MM.1S (cell line): Measurements from ENCODE around the gene CDC42BPA.

Source experiments
- EZH2 ChIP-seq: fragments of 300-600 bp; sonication (generic); optimal IDR thresholded peaks from 2 replicates; pipeline ENCODE3; 2017; ENCODE audit warnings: low read depth, mild to moderate bottlenecking, antibody characterized with exemption, low read length, mixed read lengths
- EZH2phosphoT487 ChIP-seq: fragments of 300-600 bp; sonication (generic); IDR thresholded peaks from 2 replicates; pipeline ENCODE4 v1.6.1; 2018; ENCODE audit warnings: antibody characterized with exemption, low read length
- TF ChIP-seq, protein P1 (sequence below): fragments of 300-600 bp; sonication (generic); IDR thresholded peaks from 2 replicates; pipeline ENCODE4 v1.5.1; 2016; ENCODE audit warnings: antibody characterized with exemption, low read length, mixed read lengths

DNA sequence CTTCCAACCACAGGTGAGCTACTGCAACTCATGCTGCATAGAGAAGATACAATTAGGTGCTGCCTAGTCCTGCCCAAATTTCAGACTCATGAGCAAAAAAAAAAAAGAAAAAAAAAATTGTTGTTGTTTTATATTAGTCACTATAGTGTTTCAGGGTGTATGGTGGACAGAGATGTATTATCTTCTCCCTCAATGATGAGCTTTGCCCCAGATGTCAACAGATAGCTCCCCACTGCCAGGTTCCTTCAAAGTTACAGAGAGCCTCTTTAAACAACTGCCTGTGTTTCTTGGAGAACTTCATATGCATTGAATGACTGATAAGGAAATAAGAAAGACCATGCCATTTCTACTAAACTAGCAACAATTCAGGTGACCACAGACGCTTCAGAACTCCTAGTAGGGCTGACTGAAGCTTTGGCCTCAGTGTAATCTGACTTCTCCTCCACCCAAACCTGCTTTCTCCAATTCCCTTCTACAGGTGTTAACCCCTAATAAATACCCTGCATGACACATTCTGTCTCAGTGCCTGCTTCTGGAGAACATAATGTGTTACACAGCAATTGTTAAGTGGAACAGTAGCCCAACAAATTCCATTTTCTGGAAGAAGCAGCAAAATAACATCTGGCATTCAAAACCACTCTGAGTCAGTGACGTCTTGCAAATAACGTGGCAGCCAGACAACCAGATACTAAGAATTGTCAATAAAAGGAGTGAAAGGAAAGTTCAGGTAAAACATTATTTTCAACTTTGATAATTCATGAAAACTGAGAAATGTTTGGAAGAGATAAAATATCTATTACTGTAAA lies 147.7 kb downstream of the CDC42BPA start:
- TF ChIP-seq EZH2phosphoT487 (no peak), EZH2 (no peak)
- TF ChIP-seq, protein P1, sequence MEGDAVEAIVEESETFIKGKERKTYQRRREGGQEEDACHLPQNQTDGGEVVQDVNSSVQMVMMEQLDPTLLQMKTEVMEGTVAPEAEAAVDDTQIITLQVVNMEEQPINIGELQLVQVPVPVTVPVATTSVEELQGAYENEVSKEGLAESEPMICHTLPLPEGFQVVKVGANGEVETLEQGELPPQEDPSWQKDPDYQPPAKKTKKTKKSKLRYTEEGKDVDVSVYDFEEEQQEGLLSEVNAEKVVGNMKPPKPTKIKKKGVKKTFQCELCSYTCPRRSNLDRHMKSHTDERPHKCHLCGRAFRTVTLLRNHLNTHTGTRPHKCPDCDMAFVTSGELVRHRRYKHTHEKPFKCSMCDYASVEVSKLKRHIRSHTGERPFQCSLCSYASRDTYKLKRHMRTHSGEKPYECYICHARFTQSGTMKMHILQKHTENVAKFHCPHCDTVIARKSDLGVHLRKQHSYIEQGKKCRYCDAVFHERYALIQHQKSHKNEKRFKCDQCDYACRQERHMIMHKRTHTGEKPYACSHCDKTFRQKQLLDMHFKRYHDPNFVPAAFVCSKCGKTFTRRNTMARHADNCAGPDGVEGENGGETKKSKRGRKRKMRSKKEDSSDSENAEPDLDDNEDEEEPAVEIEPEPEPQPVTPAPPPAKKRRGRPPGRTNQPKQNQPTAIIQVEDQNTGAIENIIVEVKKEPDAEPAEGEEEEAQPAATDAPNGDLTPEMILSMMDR: no peak
